Coronary artery (tissue), 2 donors: Measurements from ENCODE around the gene AMZ1.

Source experiments
- DNase-seq: peaks from one replicate; pipeline ENCODE4 v3.0.0-alpha.2; 2017; ENCODE audit warnings: low spot score
- H3K27ac ChIP-seq, 2 donors: fragments of 200-600 bp; sonication (generic); one replicate each; pipeline ENCODE4 v1.5.1; 2016 to 2019
- H3K4me3 ChIP-seq: fragments of 200-600 bp; sonication (generic); 2 replicates; pipeline ENCODE4 v1.5.1; 2016; ENCODE audit warnings: mild to moderate bottlenecking, moderate library complexity
- CTCF ChIP-seq: fragments of 200-600 bp; sonication (generic); IDR thresholded peaks from one replicate; pipeline ENCODE4 v1.5.1; 2019; ENCODE audit warnings: antibody characterized with exemption

Gene AMZ1

DNA sequence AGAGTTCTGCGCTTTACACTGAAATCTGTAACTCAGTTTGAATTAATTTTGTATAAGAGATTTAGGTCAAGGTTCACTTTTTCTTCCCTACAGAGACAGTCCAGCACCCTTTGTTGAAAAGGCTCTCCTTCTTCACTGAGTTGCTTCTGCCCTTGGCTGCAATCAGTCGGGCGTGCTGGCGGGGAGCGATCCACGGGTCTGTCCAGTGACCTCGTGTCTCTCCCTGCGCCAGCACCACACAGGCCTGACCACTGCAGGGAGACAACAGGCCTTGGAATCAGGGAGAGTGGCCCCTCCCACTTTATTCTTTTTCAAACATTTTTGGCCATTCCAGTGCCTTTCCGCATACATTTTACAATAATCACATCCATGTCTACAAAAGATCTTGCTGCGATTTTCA, 66.9 kb downstream of the AMZ1 start:
- no peak for DNase-seq
- no peak for TF ChIP-seq CTCF
- H3K27ac ChIP-seq = no peak overlapping the region

GRCh38 chr7:2755531-2755930, 67.5 kb downstream of the AMZ1 start:
- no peak overlapping the region for H3K27ac ChIP-seq
- no peak for DNase-seq
- H3K4me3 ChIP-seq = no peak overlapping the region
- no peak for TF ChIP-seq CTCF

More for the DNA sequence above, 66.9 kb downstream of the AMZ1 start:
- H3K4me3 ChIP-seq = no peak overlapping the region

GRCh38 chr7:2757361-2757903, 69.4 kb downstream of the AMZ1 start:
- no peak for DNase-seq

GRCh38 chr7:2757904-2758672, 70.1 kb downstream of the AMZ1 start:
- H3K4me3 ChIP-seq = peak overlapping the region; percentile 30

More at GRCh38 chr7:2757361-2757903, 69.4 kb downstream of the AMZ1 start:
- TF ChIP-seq CTCF = no peak
- Histone ChIP-seq H3K27ac (peak overlapping the region; percentile 79 to 93), H3K4me3 (peak overlapping the region; percentile 30)

GRCh38 chr7:2758673-2759616, 70.9 kb downstream of the AMZ1 start:
- peak overlapping the region; percentile 89 to 95 for H3K27ac ChIP-seq
- TF ChIP-seq CTCF = no peak
- H3K4me3 ChIP-seq = peak overlapping the region; percentile 30

More at GRCh38 chr7:2757904-2758672, 70.1 kb downstream of the AMZ1 start:
- H3K27ac ChIP-seq = peak overlapping the region; percentile 79 to 93
- DNase-seq = peak; percentile 79
- TF ChIP-seq CTCF = no peak

DNA sequence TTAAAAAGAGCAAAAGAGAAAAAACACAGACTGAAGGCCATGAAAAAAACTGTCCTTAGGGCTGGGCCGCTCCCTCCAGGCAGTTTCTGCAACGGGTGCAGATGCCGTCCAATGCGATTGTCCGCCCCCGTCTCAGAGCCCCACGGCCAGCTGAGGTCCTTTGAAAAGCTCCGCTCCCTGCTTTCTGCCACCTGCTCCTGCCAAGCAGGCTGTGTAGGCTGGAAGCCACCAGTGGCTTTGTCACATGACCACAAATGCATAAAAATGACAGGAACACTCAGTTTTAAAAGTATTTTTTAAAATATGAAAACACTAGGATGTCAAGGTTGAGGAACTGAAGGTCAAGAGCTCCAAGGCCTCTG, 71.7 kb downstream of the AMZ1 start:
- H3K27ac ChIP-seq = peak overlapping the region; percentile 89 to 95
- DNase-seq = no peak
- H3K4me3 ChIP-seq = peak overlapping the region; percentile 59
- no peak for TF ChIP-seq CTCF

More at GRCh38 chr7:2758673-2759616, 70.9 kb downstream of the AMZ1 start:
- DNase-seq = no peak
